PC-9 (cell line): ENCODE results near the gene CFAP77.

Source experiments
- EZH2 ChIP-seq: fragments of 200-600 bp; sonication (generic); IDR thresholded peaks from 2 replicates; pipeline ENCODE4 v1.8.0; 2017; ENCODE audit warnings: antibody characterized with exemption, low read depth
- TF ChIP-seq, protein P1 (sequence below): fragments of 200-600 bp; sonication (generic); conservative IDR thresholded peaks from 2 replicates; pipeline ENCODE4 v1.6.1; 2017; ENCODE audit warnings: mixed run types, antibody characterized with exemption, mild to moderate bottlenecking, moderate library complexity

DNA sequence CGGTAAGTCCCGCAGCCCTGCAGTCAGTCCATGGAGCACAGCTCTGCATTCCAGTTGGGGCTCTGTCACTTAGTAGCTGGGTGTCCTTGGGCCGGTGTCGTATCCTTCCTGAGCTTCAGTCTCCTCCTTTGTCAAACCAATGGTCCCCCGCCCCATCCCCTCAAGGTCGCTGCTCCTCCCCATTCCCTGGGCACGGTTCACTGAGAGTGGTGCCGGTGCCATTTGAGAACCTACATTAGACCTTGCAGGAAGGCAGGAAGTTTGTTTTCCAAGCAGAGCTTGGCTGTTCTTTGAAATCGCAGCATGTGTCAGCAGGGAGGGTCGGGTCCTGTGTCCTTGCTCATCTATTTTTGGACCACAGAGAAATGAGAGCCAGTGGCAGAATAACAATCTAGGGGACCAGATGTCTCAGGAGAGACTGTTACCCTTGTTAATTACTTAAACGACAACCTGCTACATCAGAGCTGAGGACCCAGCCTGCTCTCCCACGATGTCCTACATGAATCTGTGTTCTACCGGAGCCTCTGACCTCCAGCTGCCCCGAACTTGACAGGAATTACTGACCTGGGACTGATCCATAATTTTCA lies 150.7 kb downstream of the CFAP77 start:
- TF ChIP-seq, protein P1, sequence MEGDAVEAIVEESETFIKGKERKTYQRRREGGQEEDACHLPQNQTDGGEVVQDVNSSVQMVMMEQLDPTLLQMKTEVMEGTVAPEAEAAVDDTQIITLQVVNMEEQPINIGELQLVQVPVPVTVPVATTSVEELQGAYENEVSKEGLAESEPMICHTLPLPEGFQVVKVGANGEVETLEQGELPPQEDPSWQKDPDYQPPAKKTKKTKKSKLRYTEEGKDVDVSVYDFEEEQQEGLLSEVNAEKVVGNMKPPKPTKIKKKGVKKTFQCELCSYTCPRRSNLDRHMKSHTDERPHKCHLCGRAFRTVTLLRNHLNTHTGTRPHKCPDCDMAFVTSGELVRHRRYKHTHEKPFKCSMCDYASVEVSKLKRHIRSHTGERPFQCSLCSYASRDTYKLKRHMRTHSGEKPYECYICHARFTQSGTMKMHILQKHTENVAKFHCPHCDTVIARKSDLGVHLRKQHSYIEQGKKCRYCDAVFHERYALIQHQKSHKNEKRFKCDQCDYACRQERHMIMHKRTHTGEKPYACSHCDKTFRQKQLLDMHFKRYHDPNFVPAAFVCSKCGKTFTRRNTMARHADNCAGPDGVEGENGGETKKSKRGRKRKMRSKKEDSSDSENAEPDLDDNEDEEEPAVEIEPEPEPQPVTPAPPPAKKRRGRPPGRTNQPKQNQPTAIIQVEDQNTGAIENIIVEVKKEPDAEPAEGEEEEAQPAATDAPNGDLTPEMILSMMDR: no peak
- no peak for TF ChIP-seq EZH2
